ENCODE results near the gene RAP1GAP2.

DNA sequence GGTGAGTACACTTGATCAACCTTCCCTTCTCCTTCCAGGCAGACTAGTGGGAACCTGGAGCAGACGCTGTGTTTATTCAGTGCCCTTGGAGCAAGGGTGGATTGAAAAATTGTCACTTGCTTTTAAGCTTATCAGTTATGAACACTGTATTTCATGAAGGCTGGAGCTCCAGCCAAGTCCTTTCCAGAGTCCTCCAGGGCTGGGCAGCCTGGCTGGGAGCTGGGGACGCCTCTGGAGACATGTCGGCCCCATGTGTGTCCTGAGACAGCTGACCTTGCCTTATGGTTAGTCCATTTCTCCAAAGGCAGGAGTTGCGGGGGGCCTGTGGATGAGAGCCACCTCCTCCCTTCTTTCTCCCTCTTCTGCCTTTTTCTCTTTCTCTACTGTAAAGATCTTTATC is 67.0 kb downstream of the RAP1GAP2 start:
- no peak for TF ChIP-seq CTCF (IDR thresholded peaks at IDR 0.05 in 4 of 5, conservative IDR thresholded peaks at IDR 0.05 in 1 of 5)
- TF ChIP-seq POLR2A (IDR thresholded peaks at IDR 0.05): no peak

Data from gastrocnemius medialis (tissue), 4 donors.